ENCODE results near the gene MDC1. TPM values are rescaled to one million over a fixed set of nuclear protein-coding genes. Genes with fewer than 3 reads are reported as not detected.
"Not testable (repeated sequence)": the region's sequence is repeated elsewhere in the genome, so short reads cannot be mapped to it uniquely, and the experiment has no call there.

The MDC1 gene
- polyA plus RNA-seq, 1 experiment = 7.5 TPM

- H3K36me3 ChIP-seq (ENCODE audit: control insufficient read depth, insufficient read depth, low read length) = peaks cover 16% of the 10 kb centered on the region
Observed at GRCh38 chr6:30721198-30722024, 4.3 kb upstream of the MDC1 start.

GRCh38 chr6:30720738-30721197 lies 3.7 kb upstream of the MDC1 start:
- peak overlapping the region; percentile 92 for H3K4me3 ChIP-seq (ENCODE audit: low read depth, low read length)

More at GRCh38 chr6:30721198-30722024, 4.3 kb upstream of the MDC1 start:
- POLR2A ChIA-PET = interaction anchor here (0.6 to 1.6 kb wide), 2 partner anchors 40 to 105 kb away, joined by 4 to 5 read pairs; no protein-coding TSS in a partner anchor
- H3K27me3 ChIP-seq (ENCODE audit: control insufficient read depth, insufficient read depth, low read length) = no peaks in the 10 kb centered on the region
- TF ChIP-seq CTCF (IDR thresholded peaks at IDR 0.05; ENCODE audit: insufficient read depth, low read depth, low read length) = peak; percentile 18; the same call in 1 of the 2 replicates
- H3K4me3 ChIP-seq (ENCODE audit: low read depth, low read length) = peak overlapping the region; percentile 92
- DNase-seq (ENCODE audit: low read depth) = no peak
- CTCF ChIA-PET = interaction anchor here (0.7 to 20.5 kb wide), 23 partner anchors 10 to 370 kb away, joined by 3 to 387 read pairs (median 5); partner anchors contain the start of genes DDR1, DHX16, FLOT1 and NRM

GRCh38 chr6:30719791-30720737 lies 3.0 kb upstream of the MDC1 start, which contains the start of gene TUBB:
TUBB (plus strand) TSS chr6:30720352; CDS start chr6:30720507, 155 bp downstream.
- POLR2A ChIA-PET = interaction anchor here (0.6 kb wide), 1 partner anchor 24 kb away, joined by 8 read pairs; no protein-coding TSS in a partner anchor
- CTCF ChIA-PET = interaction anchor here (0.6 to 20.5 kb wide), 3 partner anchors 22 to 42 kb away, joined by 3 to 387 read pairs (median 11); partner anchors contain the start of genes DHX16 and NRM

More at GRCh38 chr6:30720738-30721197, 3.7 kb upstream of the MDC1 start:
- CTCF ChIA-PET = interaction anchor here (0.6 to 20.5 kb wide), 7 partner anchors 9 to 162 kb away, joined by 3 to 387 read pairs (median 11); partner anchors contain the start of genes DDR1, DHX16, FLOT1 and NRM
- TF ChIP-seq CTCF (IDR thresholded peaks at IDR 0.05; ENCODE audit: insufficient read depth, low read depth, low read length) = no peak; the same call in 1 of the 2 replicates
- Histone ChIP-seq H3K27me3 (ENCODE audit: control insufficient read depth, insufficient read depth, low read length) (no peaks in the 10 kb centered on the region), H3K36me3 (ENCODE audit: control insufficient read depth, insufficient read depth, low read length) (peaks cover 14% of the 10 kb centered on the region)
- no peak for DNase-seq (ENCODE audit: low read depth)
- POLR2A ChIA-PET = interaction anchor here (0.6 to 1.6 kb wide), 2 partner anchors 25 to 39 kb away, joined by 4 to 8 read pairs; no protein-coding TSS in a partner anchor

GRCh38 chr6:30719356-30719755 lies 2.3 kb upstream of the MDC1 start:
- ChIA-PET POLR2A (no interaction called here), CTCF (interaction anchor here (20.5 kb wide), 1 partner anchor 42 kb away, joined by 387 read pairs; the partner anchor contains the start of gene DHX16)
- no peak for TF ChIP-seq CTCF (IDR thresholded peaks at IDR 0.05; ENCODE audit: insufficient read depth, low read depth, low read length)
- Histone ChIP-seq H3K4me3 (ENCODE audit: low read depth, low read length) (peak overlapping the region; percentile 51), H3K36me3 (ENCODE audit: control insufficient read depth, insufficient read depth, low read length) (peaks cover 12% of the 10 kb centered on the region), H3K27me3 (ENCODE audit: control insufficient read depth, insufficient read depth, low read length) (no peaks in the 10 kb centered on the region)
- no peak for DNase-seq (ENCODE audit: low read depth)

More at GRCh38 chr6:30719791-30720737, 3.0 kb upstream of the MDC1 start, which contains the start of gene TUBB:
- Histone ChIP-seq H3K4me3 (ENCODE audit: low read depth, low read length) (peak within 1 kb of the TSS; percentile 92), H3K27me3 (ENCODE audit: control insufficient read depth, insufficient read depth, low read length) (no peaks in the 10 kb centered on the region), H3K36me3 (ENCODE audit: control insufficient read depth, insufficient read depth, low read length) (peaks cover 13% of the 10 kb centered on the region)
- DNase-seq (ENCODE audit: low read depth) = peak; percentile 87
- TF ChIP-seq CTCF (IDR thresholded peaks at IDR 0.05; ENCODE audit: insufficient read depth, low read depth, low read length) = no peak

- peak overlapping the region; percentile 37 for H3K4me3 ChIP-seq (ENCODE audit: low read depth, low read length)
- H3K36me3 ChIP-seq (ENCODE audit: control insufficient read depth, insufficient read depth, low read length); DNase-seq (ENCODE audit: low read depth); H3K27me3 ChIP-seq (ENCODE audit: control insufficient read depth, insufficient read depth, low read length): not testable (repeated sequence)
- ChIA-PET CTCF (interaction anchor here (1.2 to 20.5 kb wide), 2 partner anchors 30 to 40 kb away, joined by 3 to 387 read pairs; partner anchors contain the start of gene DHX16), POLR2A (interaction anchor here (0.6 to 1.3 kb wide), 4 partner anchors 22 to 129 kb away, joined by 4 to 27 read pairs (median 10); partner anchors contain the start of gene NRM)
Observed at GRCh38 chr6:30717845-30718720, 1.0 kb upstream of the MDC1 start.
